Retinal pigment epithelial cell (primary cell): ENCODE data around the gene MAP7D1.
"Not testable (repeated sequence)": the region's sequence is repeated elsewhere in the genome, so short reads cannot be mapped to it uniquely, and the experiment has no call there.

Experiments used
- DNase-seq: peaks from one replicate; pipeline ENCODE4 v3.0.0-alpha.2; 2010; ENCODE audit warnings: low read depth
- H3K4me3 ChIP-seq: 2 replicates; pipeline ENCODE4 v1.5.1; 2011; ENCODE audit warnings: mild to moderate bottlenecking, low read length, control low read depth, moderate library complexity
- TF ChIP-seq, protein P1 (sequence below): conservative IDR thresholded peaks from 2 replicates; pipeline ENCODE4 v1.5.1; 2011; ENCODE audit warnings: low read depth, low read length, control low read depth, inconsistent platforms

Gene MAP7D1

GRCh38 chr1:36156329-36157114 lies 562 bp downstream of the MAP7D1 start:
- TF ChIP-seq, protein P1, sequence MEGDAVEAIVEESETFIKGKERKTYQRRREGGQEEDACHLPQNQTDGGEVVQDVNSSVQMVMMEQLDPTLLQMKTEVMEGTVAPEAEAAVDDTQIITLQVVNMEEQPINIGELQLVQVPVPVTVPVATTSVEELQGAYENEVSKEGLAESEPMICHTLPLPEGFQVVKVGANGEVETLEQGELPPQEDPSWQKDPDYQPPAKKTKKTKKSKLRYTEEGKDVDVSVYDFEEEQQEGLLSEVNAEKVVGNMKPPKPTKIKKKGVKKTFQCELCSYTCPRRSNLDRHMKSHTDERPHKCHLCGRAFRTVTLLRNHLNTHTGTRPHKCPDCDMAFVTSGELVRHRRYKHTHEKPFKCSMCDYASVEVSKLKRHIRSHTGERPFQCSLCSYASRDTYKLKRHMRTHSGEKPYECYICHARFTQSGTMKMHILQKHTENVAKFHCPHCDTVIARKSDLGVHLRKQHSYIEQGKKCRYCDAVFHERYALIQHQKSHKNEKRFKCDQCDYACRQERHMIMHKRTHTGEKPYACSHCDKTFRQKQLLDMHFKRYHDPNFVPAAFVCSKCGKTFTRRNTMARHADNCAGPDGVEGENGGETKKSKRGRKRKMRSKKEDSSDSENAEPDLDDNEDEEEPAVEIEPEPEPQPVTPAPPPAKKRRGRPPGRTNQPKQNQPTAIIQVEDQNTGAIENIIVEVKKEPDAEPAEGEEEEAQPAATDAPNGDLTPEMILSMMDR, result no peak
- peak overlapping the region; percentile 90 for H3K4me3 ChIP-seq
- DNase-seq, result no peak

GRCh38 chr1:36157115-36157903 lies 1.3 kb downstream of the MAP7D1 start:
- no peak for DNase-seq
- H3K4me3 ChIP-seq, result peak overlapping the region; percentile 90
- TF ChIP-seq, protein P1, result no peak

DNA sequence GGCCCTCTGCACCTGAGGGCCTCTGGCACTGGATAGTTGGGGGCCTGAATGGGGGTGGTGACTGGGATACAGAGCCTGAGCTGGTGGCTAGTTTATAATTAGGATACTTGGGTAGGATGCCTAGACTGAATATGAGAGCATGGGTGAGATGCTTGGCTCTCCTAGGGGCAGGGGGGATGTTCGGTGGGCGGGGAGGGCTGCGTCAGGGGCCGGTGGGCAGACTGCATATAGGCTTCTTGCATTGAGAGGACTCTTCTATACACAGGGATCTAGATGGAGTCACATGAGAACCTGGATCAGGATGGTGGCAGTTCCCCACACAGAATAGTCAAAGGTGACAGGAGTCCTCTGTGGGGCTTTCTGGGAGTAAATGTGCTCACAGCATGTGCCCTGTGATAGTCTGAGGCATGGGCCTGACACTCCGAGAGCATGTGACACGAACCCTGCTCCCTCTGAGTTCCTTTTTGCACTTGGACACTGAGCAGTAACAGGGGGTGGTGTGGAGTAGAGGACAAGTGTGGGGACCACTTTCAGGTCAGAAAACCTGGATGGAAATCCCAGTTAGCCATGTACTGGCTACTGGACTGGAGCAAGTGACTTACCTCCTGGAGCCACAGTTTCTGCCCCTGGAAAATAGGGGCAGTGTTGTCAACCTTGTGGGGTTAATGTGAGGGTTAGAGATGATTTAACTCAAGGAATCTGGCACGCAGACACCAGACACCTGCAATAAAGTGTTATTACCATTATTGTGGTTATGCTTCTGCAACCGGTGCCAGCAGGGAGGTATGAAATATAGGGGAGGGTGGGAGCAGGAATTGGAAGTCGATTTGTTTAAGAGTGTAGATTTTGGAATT lies 2.2 kb downstream of the MAP7D1 start:
- H3K4me3 ChIP-seq, result peak overlapping the region; percentile 90
- no peak for DNase-seq
- TF ChIP-seq, protein P1, result no peak

GRCh38 chr1:36158827-36159252 lies 2.9 kb downstream of the MAP7D1 start:
- DNase-seq, result not testable (repeated sequence)
- peak overlapping the region; percentile 90 for H3K4me3 ChIP-seq

DNA sequence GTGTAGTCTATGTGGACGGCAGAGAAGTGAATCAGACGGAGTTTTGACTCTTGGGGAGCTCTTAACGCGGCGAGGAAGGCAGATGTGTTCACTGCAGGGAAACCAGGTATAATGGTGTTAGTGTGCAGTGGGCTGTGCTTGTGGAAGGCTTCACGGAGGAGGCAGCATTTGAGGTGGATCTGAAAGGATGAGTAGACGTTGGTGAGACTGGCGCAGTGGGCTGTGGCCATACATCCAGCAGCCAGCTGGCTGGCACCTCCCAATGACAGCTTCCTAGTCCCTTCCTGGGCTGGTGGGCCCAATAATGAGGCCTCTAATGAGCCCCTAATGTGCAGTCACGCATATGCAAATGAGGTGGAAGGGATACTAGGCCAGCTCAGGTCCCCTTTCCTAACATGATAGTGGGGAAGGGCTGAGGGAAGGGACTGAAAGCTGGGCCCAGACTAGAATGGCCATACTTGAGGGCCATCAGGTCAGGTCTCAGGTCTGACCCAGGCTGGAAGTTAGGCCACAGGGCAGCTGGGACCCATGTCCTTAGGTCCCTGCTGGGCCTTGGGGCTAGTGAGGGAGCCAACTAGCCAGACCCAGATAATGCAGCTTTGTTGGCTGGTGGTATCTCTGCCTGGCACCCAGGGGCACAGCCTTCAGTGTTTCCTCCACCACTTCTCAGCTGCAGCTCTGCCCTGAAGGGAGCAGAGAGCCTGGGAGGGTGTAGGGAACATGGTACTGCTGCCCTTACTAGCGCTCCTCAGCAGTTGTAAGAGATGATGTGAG lies 3.8 kb downstream of the MAP7D1 start:
- no peak overlapping the region for H3K4me3 ChIP-seq
- TF ChIP-seq, protein P1, result no peak
- no peak for DNase-seq

DNA sequence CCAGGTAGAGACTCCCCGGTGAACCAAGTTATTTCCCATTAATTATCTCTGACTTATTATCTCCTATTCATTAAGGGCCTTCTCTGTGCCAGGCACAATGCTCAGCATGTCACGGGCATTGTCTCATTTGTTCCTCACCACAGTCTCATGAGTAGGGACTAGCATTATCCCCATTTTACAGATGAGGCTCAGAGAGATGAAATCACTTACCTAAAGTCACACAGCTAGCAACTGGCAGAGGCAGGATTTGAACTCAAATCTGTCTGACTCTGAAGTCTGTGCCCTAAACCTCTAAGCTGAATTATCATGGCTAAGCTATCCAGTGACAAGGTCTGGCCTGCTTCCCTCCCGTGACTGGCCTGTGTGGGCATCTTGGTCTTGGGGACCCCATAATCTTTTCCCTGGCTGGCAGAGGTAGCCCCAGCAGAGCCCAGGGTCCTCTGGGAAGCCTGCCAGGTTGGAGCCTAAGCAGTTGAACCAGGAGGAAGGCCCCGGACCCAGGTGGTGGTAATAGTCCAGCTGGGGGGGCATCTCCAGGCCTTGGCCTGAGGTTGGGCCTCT lies 4.5 kb downstream of the MAP7D1 start:
- TF ChIP-seq, protein P1, result no peak
- peak overlapping the region; percentile 38 for H3K4me3 ChIP-seq
- DNase-seq, result no peak
